GM12892 (cell line): ENCODE results near the gene LRATD1.

Experiments used
- POLR2A ChIP-seq: IDR thresholded peaks from 2 replicates; pipeline ENCODE4 v1.6.1; 2011; ENCODE audit warnings: low read depth, low read length, control low read depth
- POLR2AphosphoS5 ChIP-seq: IDR thresholded peaks from 2 replicates; pipeline ENCODE4 v1.6.1; 2011; ENCODE audit warnings: low read depth, low read length, control low read depth
- TAF1 ChIP-seq: IDR thresholded peaks from 2 replicates; pipeline ENCODE4 v1.6.1; 2011; ENCODE audit warnings: low read depth, mild to moderate bottlenecking, control low read depth, low read length, borderline replicate concordance

- no peak for TF ChIP-seq POLR2A
- TF ChIP-seq TAF1, result no peak
- no peak for TF ChIP-seq POLR2AphosphoS5
Observed at GRCh38 chr2:14677039-14677438, 44.5 kb downstream of the LRATD1 start.
